Bronchial epithelial cell (primary cell): ENCODE measurements around the gene VPS54. TPM values are rescaled to one million over a fixed set of nuclear protein-coding genes. Genes with fewer than 3 reads are reported as not detected.

ENCODE experiments used
- DNase-seq: peaks from one replicate; pipeline ENCODE4 v3.0.0-alpha.2; 2010; ENCODE audit warnings: low read depth
- FAIRE-seq: peaks from 2 replicates; lab custom pipeline; 2011; peaks lifted over from hg19 to GRCh38; lab: Jason Lieb, UNC
- H3K27me3 ChIP-seq: 2 replicates; pipeline ENCODE4 v1.5.1; 2011; ENCODE audit warnings: low read length; ENCODE audit not compliant: control insufficient read depth, insufficient read depth
- H3K36me3 ChIP-seq: 2 replicates; pipeline ENCODE4 v1.5.1; 2011; ENCODE audit warnings: low read length; ENCODE audit not compliant: control insufficient read depth, insufficient read depth
- H3K4me3 ChIP-seq: 2 replicates; pipeline ENCODE4 v1.5.1; 2011; ENCODE audit warnings: mild to moderate bottlenecking, low read depth, low read length, control low read depth
- total RNA-seq: library from RNA; depleted of rRNA; stranded (reverse); fragments of >200 nt; gene quantifications from 2 replicates; pipeline ENCODE4 v1.2.1, GENCODE V29; 2014
- TF ChIP-seq, protein P1 (sequence below): IDR thresholded peaks from 2 replicates; pipeline ENCODE4 v1.5.1; 2011; ENCODE audit warnings: mild to moderate bottlenecking, moderate library complexity, low read length, control low read depth, inconsistent platforms; ENCODE audit not compliant: insufficient read depth, severe bottlenecking

Gene VPS54
- total RNA-seq, 1 donor from 2014 or later: 18.2 TPM

- no peaks in the 10 kb centered on the region for H3K36me3 ChIP-seq
- TF ChIP-seq, protein P1, sequence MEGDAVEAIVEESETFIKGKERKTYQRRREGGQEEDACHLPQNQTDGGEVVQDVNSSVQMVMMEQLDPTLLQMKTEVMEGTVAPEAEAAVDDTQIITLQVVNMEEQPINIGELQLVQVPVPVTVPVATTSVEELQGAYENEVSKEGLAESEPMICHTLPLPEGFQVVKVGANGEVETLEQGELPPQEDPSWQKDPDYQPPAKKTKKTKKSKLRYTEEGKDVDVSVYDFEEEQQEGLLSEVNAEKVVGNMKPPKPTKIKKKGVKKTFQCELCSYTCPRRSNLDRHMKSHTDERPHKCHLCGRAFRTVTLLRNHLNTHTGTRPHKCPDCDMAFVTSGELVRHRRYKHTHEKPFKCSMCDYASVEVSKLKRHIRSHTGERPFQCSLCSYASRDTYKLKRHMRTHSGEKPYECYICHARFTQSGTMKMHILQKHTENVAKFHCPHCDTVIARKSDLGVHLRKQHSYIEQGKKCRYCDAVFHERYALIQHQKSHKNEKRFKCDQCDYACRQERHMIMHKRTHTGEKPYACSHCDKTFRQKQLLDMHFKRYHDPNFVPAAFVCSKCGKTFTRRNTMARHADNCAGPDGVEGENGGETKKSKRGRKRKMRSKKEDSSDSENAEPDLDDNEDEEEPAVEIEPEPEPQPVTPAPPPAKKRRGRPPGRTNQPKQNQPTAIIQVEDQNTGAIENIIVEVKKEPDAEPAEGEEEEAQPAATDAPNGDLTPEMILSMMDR: no peak
- H3K27me3 ChIP-seq: no peaks in the 10 kb centered on the region
- FAIRE-seq (no peak), DNase-seq (peak; percentile 11)
- no peak overlapping the region for H3K4me3 ChIP-seq
Measured at GRCh38 chr2:64019975-64020528, 824 bp upstream of the VPS54 start.

GRCh38 chr2:64018701-64019082, 536 bp downstream of the VPS54 start:
- FAIRE-seq: no peak
- H3K4me3 ChIP-seq: peak overlapping the region; percentile 66
- TF ChIP-seq, protein P1: no peak
- H3K36me3 ChIP-seq: no peaks in the 10 kb centered on the region
- H3K27me3 ChIP-seq: no peaks in the 10 kb centered on the region
- peak; percentile 29 for DNase-seq

- Histone ChIP-seq H3K4me3 (peak overlapping the region; percentile 66), H3K27me3 (no peaks in the 10 kb centered on the region), H3K36me3 (no peaks in the 10 kb centered on the region)
- FAIRE-seq (no peak), DNase-seq (peak; percentile 38)
- TF ChIP-seq, protein P1: no peak
Measured at GRCh38 chr2:64017811-64018700, 1.2 kb downstream of the VPS54 start.

GRCh38 chr2:64015898-64016297, 3.3 kb downstream of the VPS54 start:
- H3K4me3 ChIP-seq: no peak overlapping the region
- H3K27me3 ChIP-seq: no peaks in the 10 kb centered on the region
- FAIRE-seq (no peak), DNase-seq (peak; percentile 34)
- TF ChIP-seq, protein P1: no peak
- H3K36me3 ChIP-seq: no peaks in the 10 kb centered on the region

DNA sequence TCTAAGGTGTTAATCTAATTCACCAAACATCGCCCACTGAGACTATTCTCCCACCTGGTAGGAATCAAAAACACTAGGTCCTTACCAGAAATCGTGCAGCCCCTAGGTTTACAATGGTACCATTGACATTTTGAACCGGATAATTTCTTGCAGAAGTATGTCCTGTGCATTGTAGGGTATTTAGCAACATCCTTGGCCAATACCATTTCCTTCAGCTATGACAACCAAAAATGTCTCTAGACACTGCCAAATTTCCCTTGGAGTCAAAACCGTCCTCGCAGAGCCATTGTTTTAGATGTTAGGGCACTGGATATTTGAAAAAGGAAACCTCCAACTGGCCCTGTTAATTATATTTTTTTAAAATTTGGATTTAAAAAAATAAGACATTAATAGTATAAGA, 3.8 kb downstream of the VPS54 start:
- no peak for DNase-seq
- FAIRE-seq: no peak
- TF ChIP-seq, protein P1: no peak
- H3K4me3 ChIP-seq: no peak overlapping the region
- no peaks in the 10 kb centered on the region for H3K36me3 ChIP-seq
- no peaks in the 10 kb centered on the region for H3K27me3 ChIP-seq

DNA sequence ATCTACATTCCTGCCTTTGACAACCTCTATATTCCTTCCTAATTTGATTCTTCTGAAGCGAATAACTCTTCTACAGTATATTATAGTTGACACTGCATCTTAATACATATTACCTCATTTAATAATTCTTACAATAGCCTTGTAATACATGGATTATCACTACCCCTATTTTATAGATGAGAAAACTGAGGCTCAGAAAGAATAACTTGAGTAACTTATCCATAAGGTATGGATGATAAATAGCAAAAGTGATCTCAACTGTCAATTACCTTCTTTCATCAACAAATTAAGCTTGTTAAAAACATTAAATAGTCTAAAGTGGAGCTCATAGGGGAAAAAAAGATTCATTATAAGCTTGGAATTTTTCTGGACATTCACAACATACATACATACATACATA, 4.6 kb downstream of the VPS54 start:
- no peak overlapping the region for H3K4me3 ChIP-seq
- DNase-seq: no peak
- no peak for FAIRE-seq
- H3K27me3 ChIP-seq: no peaks in the 10 kb centered on the region
- H3K36me3 ChIP-seq: no peaks in the 10 kb centered on the region
- TF ChIP-seq, protein P1: no peak
